Measurements from ENCODE around the gene MED9.

DNA sequence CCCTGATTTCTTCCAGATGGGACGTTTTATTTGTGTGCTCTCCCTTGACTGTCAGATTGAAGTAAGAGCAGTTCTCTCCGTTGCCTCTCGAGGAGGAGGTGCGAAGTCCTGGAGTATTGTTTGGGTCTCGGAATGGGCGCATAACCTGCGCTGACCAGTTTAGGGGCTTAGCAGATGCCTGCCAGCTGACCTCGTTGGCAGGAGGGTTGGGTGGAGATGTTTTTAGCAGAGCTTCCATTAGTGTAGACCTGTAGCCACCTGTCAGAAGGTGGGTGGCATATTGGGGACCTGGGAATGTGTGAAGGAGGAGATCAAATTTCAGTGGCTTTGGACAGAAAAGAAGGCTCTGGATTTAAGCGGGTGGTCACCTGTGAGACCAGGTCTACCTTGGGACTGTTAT lies 15.8 kb downstream of the MED9 start:
- TF ChIP-seq, protein P1, sequence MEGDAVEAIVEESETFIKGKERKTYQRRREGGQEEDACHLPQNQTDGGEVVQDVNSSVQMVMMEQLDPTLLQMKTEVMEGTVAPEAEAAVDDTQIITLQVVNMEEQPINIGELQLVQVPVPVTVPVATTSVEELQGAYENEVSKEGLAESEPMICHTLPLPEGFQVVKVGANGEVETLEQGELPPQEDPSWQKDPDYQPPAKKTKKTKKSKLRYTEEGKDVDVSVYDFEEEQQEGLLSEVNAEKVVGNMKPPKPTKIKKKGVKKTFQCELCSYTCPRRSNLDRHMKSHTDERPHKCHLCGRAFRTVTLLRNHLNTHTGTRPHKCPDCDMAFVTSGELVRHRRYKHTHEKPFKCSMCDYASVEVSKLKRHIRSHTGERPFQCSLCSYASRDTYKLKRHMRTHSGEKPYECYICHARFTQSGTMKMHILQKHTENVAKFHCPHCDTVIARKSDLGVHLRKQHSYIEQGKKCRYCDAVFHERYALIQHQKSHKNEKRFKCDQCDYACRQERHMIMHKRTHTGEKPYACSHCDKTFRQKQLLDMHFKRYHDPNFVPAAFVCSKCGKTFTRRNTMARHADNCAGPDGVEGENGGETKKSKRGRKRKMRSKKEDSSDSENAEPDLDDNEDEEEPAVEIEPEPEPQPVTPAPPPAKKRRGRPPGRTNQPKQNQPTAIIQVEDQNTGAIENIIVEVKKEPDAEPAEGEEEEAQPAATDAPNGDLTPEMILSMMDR (IDR thresholded peaks at IDR 0.05; ENCODE audit: low read depth, low read length, poor library complexity, severe bottlenecking): no peak
- no peak for TF ChIP-seq EZH2phosphoT487 (IDR thresholded peaks at IDR 0.05; ENCODE audit: borderline replicate concordance, low read length)
